Activated CD8-positive, alpha-beta T cell treated with anti-CD3 and anti-CD28 coated beads, Interleukin-2, amount 10 ng/mL, durations not matched to agents 7 days and 5 days (primary cell): ENCODE results near the gene RPSA. TPM values are rescaled to one million over a fixed set of nuclear protein-coding genes. Genes with fewer than 3 reads are reported as not detected.

Source experiments
- ATAC-seq: fragments of 150-1000 bp; cut with Tn5 transposase; one replicate; pipeline ENCODE4 v1.10.0; 2021; ENCODE audit warnings: moderate library complexity
- CTCF ChIA-PET: fragments of 350-600 bp; sonication (Branson Sonifier 250); formaldehyde crosslinking; loops from one replicate; lab custom pipeline; 2021; ENCODE audit warnings: antibody characterized with exemption; lab: Charles Lee
- POLR2A ChIA-PET: fragments of 350-600 bp; sonication (Branson Sonifier 250); formaldehyde crosslinking; loops from one replicate; lab custom pipeline; 2021; ENCODE audit warnings: antibody characterized with exemption; lab: Charles Lee
- DNase-seq: peaks from one replicate; pipeline ENCODE4 v3.0.0-alpha.2; 2020
- H3K27ac Mint-ChIP-seq: one replicate; pipeline ENCODE4 v1.8.0; 2021; ENCODE audit warnings: mild to moderate bottlenecking, mixed read lengths
- H3K27me3 Mint-ChIP-seq: one replicate; pipeline ENCODE4 v1.8.0; 2021; ENCODE audit warnings: low read depth, mixed read lengths
- H3K36me3 Mint-ChIP-seq: one replicate; pipeline ENCODE4 v1.8.0; 2021; ENCODE audit warnings: low read depth, mixed read lengths
- H3K4me1 Mint-ChIP-seq: one replicate; pipeline ENCODE4 v1.8.0; 2021; ENCODE audit warnings: low read depth, mixed read lengths
- H3K4me3 Mint-ChIP-seq: one replicate; pipeline ENCODE4 v1.8.0; 2021; ENCODE audit warnings: mild to moderate bottlenecking, mixed read lengths
- H3K9me3 Mint-ChIP-seq: one replicate; pipeline ENCODE4 v1.8.0; 2022; ENCODE audit warnings: mixed read lengths; ENCODE audit not compliant: insufficient read depth
- total RNA-seq, 2 experiments: library from RNA; stranded (reverse); gene quantifications; one replicate each; pipeline ENCODE4 v1.2.3, GENCODE V29; 2021

Gene RPSA
- total RNA-seq, 2 experiments from 2014 or later, result 1,654 to 1,730 TPM

GRCh38 chr3:39379778-39380155, 26.8 kb upstream of the RPSA start:
- ATAC-seq (no peak), DNase-seq (no peak)
- Mint-ChIP-seq H3K36me3 (peaks cover 5% of the 10 kb centered on the region), H3K4me3 (no peak overlapping the region), H3K4me1 (peaks cover 16% of the 10 kb centered on the region), H3K27ac (no peak overlapping the region), H3K27me3 (peaks cover 2% of the 10 kb centered on the region), H3K9me3 (no peaks in the 10 kb centered on the region)
- POLR2A ChIA-PET, result no interaction called here
- CTCF ChIA-PET, result interaction anchor here (7.4 kb wide), 1 partner anchor 87 kb away, joined by 238 read pairs; no protein-coding TSS in a partner anchor

DNA sequence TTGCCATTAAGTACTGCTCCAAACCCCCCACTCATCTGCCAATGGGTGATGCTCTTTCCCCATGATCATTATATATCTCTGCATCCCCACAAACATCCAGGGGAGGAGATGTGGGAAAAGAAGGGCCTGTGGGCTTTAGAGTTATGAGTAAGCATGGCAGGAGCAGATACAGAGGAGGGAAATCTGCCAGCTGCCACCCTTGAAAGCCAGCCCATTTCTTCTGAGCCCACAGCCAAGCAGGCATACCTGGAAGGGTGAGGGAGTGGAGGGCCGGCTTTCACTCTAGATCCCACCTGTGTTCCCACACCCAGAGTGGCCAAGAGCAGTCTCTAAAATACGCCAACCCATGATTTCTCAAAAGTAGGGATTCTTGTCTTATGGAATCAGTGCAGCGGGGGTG, 25.1 kb upstream of the RPSA start:
- no peak overlapping the region for H3K4me3 Mint-ChIP-seq
- DNase-seq, result no peak
- POLR2A ChIA-PET, result no interaction called here

GRCh38 chr3:39383045-39383880, 23.3 kb upstream of the RPSA start, which contains the start of gene SLC25A38:
Gene SLC25A38 (plus strand): TSS chr3:39383370. CDS start chr3:39383725, 355 bp downstream.
- H3K4me3 Mint-ChIP-seq, result peak within 1 kb of the TSS; percentile 99
- peak within 1 kb of the TSS; percentile 100 for H3K27ac Mint-ChIP-seq
- H3K36me3 Mint-ChIP-seq, result peaks cover 26% of the 10 kb centered on the region
- no peaks in the 10 kb centered on the region for H3K9me3 Mint-ChIP-seq
- peak; percentile 89 for DNase-seq
- peak; percentile 84 for ATAC-seq
- ChIA-PET CTCF (interaction anchor here (1.6 to 1.8 kb wide), 3 partner anchors 18 to 91 kb away, joined by 5 to 8 read pairs (median 5); partner anchors contain the start of gene RPSA), POLR2A (interaction anchor here (1.8 to 2.1 kb wide), 2 partner anchors 24 to 30 kb away, joined by 8 to 19 read pairs; partner anchors contain the start of gene RPSA)
- peaks cover 41% of the 10 kb centered on the region for H3K4me1 Mint-ChIP-seq
- H3K27me3 Mint-ChIP-seq, result no peaks in the 10 kb centered on the region

More for the DNA sequence above, 25.1 kb upstream of the RPSA start:
- no peak for ATAC-seq
- Mint-ChIP-seq H3K4me1 (peaks cover 29% of the 10 kb centered on the region), H3K27ac (peak overlapping the region; percentile 28), H3K27me3 (no peaks in the 10 kb centered on the region), H3K9me3 (no peaks in the 10 kb centered on the region), H3K36me3 (peaks cover 15% of the 10 kb centered on the region)
- CTCF ChIA-PET, result interaction anchor here (1.6 to 7.4 kb wide), 2 partner anchors 26 to 89 kb away, joined by 3 to 238 read pairs; partner anchors contain the start of gene RPSA

GRCh38 chr3:39383881-39384664, 22.4 kb upstream of the RPSA start:
- CTCF ChIA-PET, result interaction anchor here (0.7 to 1.8 kb wide), 7 partner anchors 18 to 96 kb away, joined by 3 to 8 read pairs (median 4); partner anchors contain the start of gene RPSA

GRCh38 chr3:39384665-39385000, 21.9 kb upstream of the RPSA start:
- ChIA-PET CTCF (interaction anchor here (0.7 to 1.8 kb wide), 7 partner anchors 17 to 97 kb away, joined by 3 to 8 read pairs (median 4); partner anchors contain the start of gene RPSA), POLR2A (interaction anchor here (1.0 to 2.1 kb wide), 3 partner anchors 23 to 277 kb away, joined by 3 to 19 read pairs (median 8); partner anchors contain the start of genes RPSA and TTC21A)
- DNase-seq (no peak), ATAC-seq (no peak)
- Mint-ChIP-seq H3K4me1 (peaks cover 54% of the 10 kb centered on the region), H3K36me3 (peaks cover 36% of the 10 kb centered on the region), H3K4me3 (peak overlapping the region; percentile 99), H3K27me3 (no peaks in the 10 kb centered on the region), H3K9me3 (no peaks in the 10 kb centered on the region), H3K27ac (peak overlapping the region; percentile 100)

More at GRCh38 chr3:39383881-39384664, 22.4 kb upstream of the RPSA start:
- H3K9me3 Mint-ChIP-seq, result no peaks in the 10 kb centered on the region
- peak overlapping the region; percentile 99 for H3K4me3 Mint-ChIP-seq
- peaks cover 30% of the 10 kb centered on the region for H3K36me3 Mint-ChIP-seq
- H3K4me1 Mint-ChIP-seq, result peaks cover 48% of the 10 kb centered on the region
- peak overlapping the region; percentile 100 for H3K27ac Mint-ChIP-seq
- peak; percentile 96 for DNase-seq
- POLR2A ChIA-PET, result interaction anchor here (1.0 to 2.1 kb wide), 3 partner anchors 23 to 276 kb away, joined by 3 to 19 read pairs (median 8); partner anchors contain the start of genes RPSA and TTC21A
- ATAC-seq, result peak; percentile 86
- H3K27me3 Mint-ChIP-seq, result no peaks in the 10 kb centered on the region

DNA sequence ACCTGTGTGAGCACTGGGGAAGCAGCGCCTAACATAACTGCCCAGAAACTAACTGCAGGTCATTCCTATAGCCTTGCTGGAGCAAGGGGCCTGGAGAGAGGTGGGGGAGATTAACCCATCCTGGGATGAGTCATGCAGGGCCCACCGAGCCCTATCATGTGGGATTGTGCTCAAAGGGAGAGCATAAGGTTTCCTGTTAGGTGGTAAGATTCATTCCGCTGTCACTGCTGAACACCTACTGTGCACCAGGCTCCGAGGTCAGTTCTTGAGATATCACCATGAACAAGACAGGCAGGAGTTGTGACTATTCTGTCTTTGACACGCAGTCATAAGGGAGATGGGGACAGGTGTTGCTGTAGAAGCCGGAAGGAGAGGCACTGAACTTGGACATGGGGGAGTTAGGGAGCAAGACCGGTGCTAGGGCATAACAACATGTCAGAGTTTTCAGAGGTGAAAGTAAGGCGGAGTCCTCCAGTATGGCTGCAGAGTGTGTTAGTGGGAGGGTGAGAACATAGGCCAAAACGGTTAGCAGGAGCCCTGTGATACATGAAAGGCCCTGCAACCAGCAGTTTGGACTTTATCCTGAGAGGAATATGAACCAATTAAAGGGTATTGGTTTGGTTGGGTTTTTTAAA, 20.9 kb upstream of the RPSA start:
- Mint-ChIP-seq H3K4me3 (peak overlapping the region; percentile 99), H3K9me3 (no peaks in the 10 kb centered on the region), H3K4me1 (peaks cover 63% of the 10 kb centered on the region), H3K27me3 (no peaks in the 10 kb centered on the region), H3K36me3 (peaks cover 43% of the 10 kb centered on the region), H3K27ac (peak overlapping the region; percentile 39)
- DNase-seq, result no peak
- CTCF ChIA-PET, result interaction anchor here (1.0 to 1.8 kb wide), 5 partner anchors 10 to 97 kb away, joined by 3 to 8 read pairs (median 4); partner anchors contain the start of gene RPSA
- POLR2A ChIA-PET, result interaction anchor here (2.1 to 5.4 kb wide), 2 partner anchors 22 to 23 kb away, joined by 19 to 52 read pairs; partner anchors contain the start of gene RPSA
- ATAC-seq, result no peak

DNA sequence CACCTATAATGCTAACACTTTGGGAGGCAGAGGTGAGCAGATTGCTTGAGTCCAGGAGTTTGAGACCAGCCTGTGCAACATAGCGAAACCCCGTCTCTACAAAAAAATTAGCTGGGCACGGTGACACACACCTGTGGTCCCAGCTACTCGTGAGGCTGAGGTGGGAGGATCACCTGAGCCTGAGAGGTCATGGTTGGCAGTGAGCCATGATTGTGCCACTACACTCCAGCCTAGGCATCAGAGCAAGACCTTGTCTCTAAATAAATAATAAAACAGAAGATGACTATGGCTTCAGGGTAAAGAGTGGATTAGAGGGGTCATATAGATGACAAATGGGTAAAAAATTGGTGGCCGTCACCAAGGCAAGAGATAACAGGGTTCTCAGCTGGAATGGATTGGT, 20.2 kb upstream of the RPSA start:
- H3K27ac Mint-ChIP-seq, result peak overlapping the region; percentile 66
- no peaks in the 10 kb centered on the region for H3K27me3 Mint-ChIP-seq
- H3K36me3 Mint-ChIP-seq, result peaks cover 50% of the 10 kb centered on the region
- DNase-seq (no peak), ATAC-seq (no peak)
- peaks cover 71% of the 10 kb centered on the region for H3K4me1 Mint-ChIP-seq
- CTCF ChIA-PET, result interaction anchor here (1.2 to 1.5 kb wide), 4 partner anchors 8 to 98 kb away, joined by 3 to 6 read pairs (median 3); no protein-coding TSS in a partner anchor
- H3K4me3 Mint-ChIP-seq, result no peak overlapping the region
- POLR2A ChIA-PET, result interaction anchor here (0.6 to 5.4 kb wide), 2 partner anchors 22 to 116 kb away, joined by 3 to 52 read pairs; partner anchors contain the start of gene RPSA
- no peaks in the 10 kb centered on the region for H3K9me3 Mint-ChIP-seq

- Mint-ChIP-seq H3K36me3 (peaks cover 60% of the 10 kb centered on the region), H3K4me1 (peaks cover 73% of the 10 kb centered on the region), H3K27me3 (no peaks in the 10 kb centered on the region), H3K4me3 (no peak overlapping the region), H3K27ac (peak overlapping the region; percentile 66), H3K9me3 (no peaks in the 10 kb centered on the region)
- ATAC-seq (no peak), DNase-seq (no peak)
- ChIA-PET CTCF (interaction anchor here (0.6 to 3.6 kb wide), 5 partner anchors 8 to 95 kb away, joined by 3 to 17 read pairs (median 3); partner anchors contain the start of gene RPSA), POLR2A (interaction anchor here (0.6 to 5.4 kb wide), 3 partner anchors 9 to 92 kb away, joined by 3 to 52 read pairs (median 3); partner anchors contain the start of gene RPSA)
Observed at GRCh38 chr3:39387411-39387975, 19.0 kb upstream of the RPSA start.

- peaks cover 65% of the 10 kb centered on the region for H3K36me3 Mint-ChIP-seq
- no peaks in the 10 kb centered on the region for H3K27me3 Mint-ChIP-seq
- peaks cover 77% of the 10 kb centered on the region for H3K4me1 Mint-ChIP-seq
- ATAC-seq, result no peak
- H3K27ac Mint-ChIP-seq, result peak overlapping the region; percentile 66
- ChIA-PET CTCF (interaction anchor here (0.6 to 3.6 kb wide), 11 partner anchors 10 to 198 kb away, joined by 3 to 17 read pairs (median 3); partner anchors contain the start of gene RPSA), POLR2A (interaction anchor here (1.4 to 5.4 kb wide), 2 partner anchors 9 to 20 kb away, joined by 4 to 52 read pairs; partner anchors contain the start of gene RPSA)
- no peaks in the 10 kb centered on the region for H3K9me3 Mint-ChIP-seq
- DNase-seq, result no peak
- no peak overlapping the region for H3K4me3 Mint-ChIP-seq
Observed at GRCh38 chr3:39388153-39388552, 18.4 kb upstream of the RPSA start.

- H3K4me1 Mint-ChIP-seq, result peaks cover 82% of the 10 kb centered on the region
- no peaks in the 10 kb centered on the region for H3K9me3 Mint-ChIP-seq
- POLR2A ChIA-PET, result interaction anchor here (1.4 to 5.4 kb wide), 3 partner anchors 8 to 23 kb away, joined by 4 to 52 read pairs (median 5); partner anchors contain the start of gene RPSA
Observed at GRCh38 chr3:39388741-39389248, 17.7 kb upstream of the RPSA start.

More at GRCh38 chr3:39388741-39389248, 17.7 kb upstream of the RPSA start:
- Mint-ChIP-seq H3K27ac (peak overlapping the region; percentile 91), H3K4me3 (peak overlapping the region; percentile 60), H3K36me3 (peaks cover 68% of the 10 kb centered on the region), H3K27me3 (no peaks in the 10 kb centered on the region)
- DNase-seq, result peak; percentile 37
- ATAC-seq, result peak; percentile 28
- CTCF ChIA-PET, result interaction anchor here (0.6 to 3.6 kb wide), 13 partner anchors 9 to 199 kb away, joined by 3 to 17 read pairs (median 3); partner anchors contain the start of gene RPSA
